ENCODE data around the gene MBL2.

The MBL2 gene

GRCh38 chr10:52720018-52720417, 52.6 kb downstream of the MBL2 start:
- no peak for TF ChIP-seq CTCF (IDR thresholded peaks at IDR 0.05; ENCODE audit: insufficient read depth, missing control alignments)
- FAIRE-seq = no peak
- DNase-seq (ENCODE audit: insufficient read length, low spot score) = no peak

Data from D721Med (cell line).